Tibial nerve (tissue), 3 donors: Measurements from ENCODE around the gene SLC44A3.

Experiments
- CTCF ChIP-seq, 5 experiments: fragments of 200-600 bp in 3 of 5; fragments of 450-650 bp in 2 of 5; sonication (generic) in 3 of 5; IDR thresholded peaks; one replicate each; pipeline ENCODE4 v1.5.1; 2016 to 2019; ENCODE audit warnings: antibody characterized with exemption in 5 of 5, mild to moderate bottlenecking in 3 of 5, moderate library complexity in 2 of 5
- POLR2A ChIP-seq, 2 donors: fragments of 450-650 bp; IDR thresholded peaks; one replicate each; pipeline ENCODE4 v1.6.1; 2017; ENCODE audit warnings: antibody characterized with exemption in 2 of 2, mild to moderate bottlenecking in 2 of 2, moderate library complexity in 2 of 2

- TF ChIP-seq POLR2A (IDR thresholded peaks at IDR 0.05) (no peak), CTCF (IDR thresholded peaks at IDR 0.05) (no peak)
Observed at GRCh38 chr1:94851571-94851970, 31.4 kb downstream of the SLC44A3 start.
